ENCODE data around the gene GAB2.
"Not testable (repeated sequence)": the region's sequence is repeated elsewhere in the genome, so short reads cannot be mapped to it uniquely, and the experiment has no call there.

GAB2 gene

GRCh38 chr11:78365381-78365792 is 52.2 kb downstream of the GAB2 start:
- no peak for DNase-seq (ENCODE audit: low read depth)

- DNase-seq (ENCODE audit: low read depth) = no peak
These were observed 53.4 kb downstream of the GAB2 start for GRCh38 chr11:78364128-78364751.

- DNase-seq (ENCODE audit: low read depth) = no peak
These were observed 54.5 kb downstream of the GAB2 start for GRCh38 chr11:78363024-78363619.

GRCh38 chr11:78361228-78361627 is 56.4 kb downstream of the GAB2 start:
- no peak for DNase-seq (ENCODE audit: low read depth)

GRCh38 chr11:78359921-78360320 is 57.7 kb downstream of the GAB2 start:
- DNase-seq (ENCODE audit: low read depth) = no peak

- DNase-seq (ENCODE audit: low read depth) = not testable (repeated sequence)
These were observed 59.7 kb downstream of the GAB2 start for GRCh38 chr11:78357924-78358323.

GRCh38 chr11:78357425-78357824 is 60.2 kb downstream of the GAB2 start:
- not testable (repeated sequence) for DNase-seq (ENCODE audit: low read depth)

GRCh38 chr11:78355742-78356141 is 61.9 kb downstream of the GAB2 start:
- not testable (repeated sequence) for DNase-seq (ENCODE audit: low read depth)

- DNase-seq (ENCODE audit: low read depth) = no peak
These were observed 62.3 kb downstream of the GAB2 start for GRCh38 chr11:78355309-78355705.

- no peak for DNase-seq (ENCODE audit: low read depth)
These were observed 63.0 kb downstream of the GAB2 start for GRCh38 chr11:78354408-78355308.

GRCh38 chr11:78351979-78352841 is 65.4 kb downstream of the GAB2 start:
- DNase-seq (ENCODE audit: low read depth) = no peak

GRCh38 chr11:78351193-78351592 is 66.4 kb downstream of the GAB2 start:
- no peak for DNase-seq (ENCODE audit: low read depth)

- DNase-seq (ENCODE audit: low read depth) = no peak
These were observed 66.9 kb downstream of the GAB2 start for GRCh38 chr11:78350646-78351165.

GRCh38 chr11:78350091-78350645 is 67.5 kb downstream of the GAB2 start:
- no peak for DNase-seq (ENCODE audit: low read depth)

- DNase-seq (ENCODE audit: low read depth) = no peak
These were observed 68.0 kb downstream of the GAB2 start for GRCh38 chr11:78349624-78350023.

GRCh38 chr11:78349114-78349513 is 68.5 kb downstream of the GAB2 start:
- DNase-seq (ENCODE audit: low read depth) = no peak

GRCh38 chr11:78347956-78348355 is 69.7 kb downstream of the GAB2 start:
- DNase-seq (ENCODE audit: low read depth) = no peak

- no peak for DNase-seq (ENCODE audit: low read depth)
These were observed 70.8 kb downstream of the GAB2 start for GRCh38 chr11:78346799-78347198.

- no peak for DNase-seq (ENCODE audit: low read depth)
These were observed 72.2 kb downstream of the GAB2 start for GRCh38 chr11:78345450-78345849.

GRCh38 chr11:78344676-78345075 is 72.9 kb downstream of the GAB2 start:
- DNase-seq (ENCODE audit: low read depth) = no peak

- no peak for DNase-seq (ENCODE audit: low read depth)
These were observed 73.5 kb downstream of the GAB2 start for GRCh38 chr11:78344094-78344493.
